RWPE2 (cell line): ENCODE measurements around the gene OBSCN.

ENCODE experiments used
- ATAC-seq: fragments of 200-7000 bp; cut with Tn5 transposase; 3 replicates; pipeline ENCODE4 v1.9.1; 2021; ENCODE audit warnings: low read depth
- DNase-seq: peaks from one replicate; pipeline ENCODE4 v3.0.0-alpha.2; 2020; ENCODE audit warnings: low spot score
- H3K27ac ChIP-seq: fragments of 450-650 bp; 2 replicates; pipeline ENCODE4 v1.5.1; 2017; ENCODE audit warnings: mild to moderate bottlenecking; ENCODE audit not compliant: poor library complexity, severe bottlenecking
- H3K27me3 ChIP-seq: fragments of 250-450 bp; sonication (Bioruptor Pico); 2 replicates; pipeline ENCODE4 v1.5.1; 2021; ENCODE audit warnings: mild to moderate bottlenecking, moderate library complexity; ENCODE audit not compliant: insufficient read depth, poor library complexity, severe bottlenecking
- H3K36me3 ChIP-seq: fragments of 250-450 bp; sonication (Bioruptor Pico); 2 replicates; pipeline ENCODE4 v1.5.1; 2020; ENCODE audit warnings: low read depth, mild to moderate bottlenecking, moderate library complexity
- H3K4me1 ChIP-seq: fragments of 250-450 bp; sonication (Bioruptor Pico); 2 replicates; pipeline ENCODE4 v1.5.1; 2021; ENCODE audit warnings: mild to moderate bottlenecking, moderate library complexity; ENCODE audit not compliant: insufficient read depth, poor library complexity, severe bottlenecking
- H3K4me3 ChIP-seq: fragments of 250-450 bp; sonication (Bioruptor Pico); 2 replicates; pipeline ENCODE4 v1.5.1; 2021; ENCODE audit warnings: mild to moderate bottlenecking, moderate library complexity; ENCODE audit not compliant: severe bottlenecking
- H3K9me3 ChIP-seq: fragments of 250-450 bp; sonication (Bioruptor Pico); 2 replicates; pipeline ENCODE4 v1.5.1; 2021; ENCODE audit warnings: mild to moderate bottlenecking, moderate library complexity; ENCODE audit not compliant: severe bottlenecking
- TF ChIP-seq, protein P1 (sequence below): fragments of 450-650 bp; IDR thresholded peaks from one replicate; pipeline ENCODE4 v1.5.1; 2017; ENCODE audit warnings: mild to moderate bottlenecking, moderate library complexity; ENCODE audit not compliant: poor library complexity, severe bottlenecking

Gene OBSCN

GRCh38 chr1:228213917-228214808, 6.3 kb downstream of the OBSCN start:
- no peaks in the 10 kb centered on the region for H3K4me1 ChIP-seq
- peak overlapping the region; percentile 25 for H3K4me3 ChIP-seq
- TF ChIP-seq, protein P1, sequence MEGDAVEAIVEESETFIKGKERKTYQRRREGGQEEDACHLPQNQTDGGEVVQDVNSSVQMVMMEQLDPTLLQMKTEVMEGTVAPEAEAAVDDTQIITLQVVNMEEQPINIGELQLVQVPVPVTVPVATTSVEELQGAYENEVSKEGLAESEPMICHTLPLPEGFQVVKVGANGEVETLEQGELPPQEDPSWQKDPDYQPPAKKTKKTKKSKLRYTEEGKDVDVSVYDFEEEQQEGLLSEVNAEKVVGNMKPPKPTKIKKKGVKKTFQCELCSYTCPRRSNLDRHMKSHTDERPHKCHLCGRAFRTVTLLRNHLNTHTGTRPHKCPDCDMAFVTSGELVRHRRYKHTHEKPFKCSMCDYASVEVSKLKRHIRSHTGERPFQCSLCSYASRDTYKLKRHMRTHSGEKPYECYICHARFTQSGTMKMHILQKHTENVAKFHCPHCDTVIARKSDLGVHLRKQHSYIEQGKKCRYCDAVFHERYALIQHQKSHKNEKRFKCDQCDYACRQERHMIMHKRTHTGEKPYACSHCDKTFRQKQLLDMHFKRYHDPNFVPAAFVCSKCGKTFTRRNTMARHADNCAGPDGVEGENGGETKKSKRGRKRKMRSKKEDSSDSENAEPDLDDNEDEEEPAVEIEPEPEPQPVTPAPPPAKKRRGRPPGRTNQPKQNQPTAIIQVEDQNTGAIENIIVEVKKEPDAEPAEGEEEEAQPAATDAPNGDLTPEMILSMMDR, result no peak
- H3K36me3 ChIP-seq, result no peaks in the 10 kb centered on the region
- DNase-seq (no peak), ATAC-seq (no peak)
- H3K27me3 ChIP-seq, result no peaks in the 10 kb centered on the region
- no peaks in the 10 kb centered on the region for H3K9me3 ChIP-seq
- no peak overlapping the region for H3K27ac ChIP-seq

- H3K4me3 ChIP-seq, result no peak overlapping the region
- ATAC-seq, result no peak
- H3K36me3 ChIP-seq, result no peaks in the 10 kb centered on the region
- H3K27ac ChIP-seq, result no peak overlapping the region
- TF ChIP-seq, protein P1, result no peak
- DNase-seq, result no peak
- H3K4me1 ChIP-seq, result no peaks in the 10 kb centered on the region
- H3K9me3 ChIP-seq, result no peaks in the 10 kb centered on the region
- H3K27me3 ChIP-seq, result no peaks in the 10 kb centered on the region
Observed at GRCh38 chr1:228214921-228215662, 7.2 kb downstream of the OBSCN start.

- Histone ChIP-seq H3K9me3 (no peaks in the 10 kb centered on the region), H3K4me1 (no peaks in the 10 kb centered on the region), H3K36me3 (no peaks in the 10 kb centered on the region), H3K27ac (no peak overlapping the region), H3K27me3 (no peaks in the 10 kb centered on the region), H3K4me3 (no peak overlapping the region)
- ATAC-seq, result no peak
- no peak for DNase-seq
- TF ChIP-seq, protein P1, result no peak
Observed at GRCh38 chr1:228215663-228216116, 7.8 kb downstream of the OBSCN start.

DNA sequence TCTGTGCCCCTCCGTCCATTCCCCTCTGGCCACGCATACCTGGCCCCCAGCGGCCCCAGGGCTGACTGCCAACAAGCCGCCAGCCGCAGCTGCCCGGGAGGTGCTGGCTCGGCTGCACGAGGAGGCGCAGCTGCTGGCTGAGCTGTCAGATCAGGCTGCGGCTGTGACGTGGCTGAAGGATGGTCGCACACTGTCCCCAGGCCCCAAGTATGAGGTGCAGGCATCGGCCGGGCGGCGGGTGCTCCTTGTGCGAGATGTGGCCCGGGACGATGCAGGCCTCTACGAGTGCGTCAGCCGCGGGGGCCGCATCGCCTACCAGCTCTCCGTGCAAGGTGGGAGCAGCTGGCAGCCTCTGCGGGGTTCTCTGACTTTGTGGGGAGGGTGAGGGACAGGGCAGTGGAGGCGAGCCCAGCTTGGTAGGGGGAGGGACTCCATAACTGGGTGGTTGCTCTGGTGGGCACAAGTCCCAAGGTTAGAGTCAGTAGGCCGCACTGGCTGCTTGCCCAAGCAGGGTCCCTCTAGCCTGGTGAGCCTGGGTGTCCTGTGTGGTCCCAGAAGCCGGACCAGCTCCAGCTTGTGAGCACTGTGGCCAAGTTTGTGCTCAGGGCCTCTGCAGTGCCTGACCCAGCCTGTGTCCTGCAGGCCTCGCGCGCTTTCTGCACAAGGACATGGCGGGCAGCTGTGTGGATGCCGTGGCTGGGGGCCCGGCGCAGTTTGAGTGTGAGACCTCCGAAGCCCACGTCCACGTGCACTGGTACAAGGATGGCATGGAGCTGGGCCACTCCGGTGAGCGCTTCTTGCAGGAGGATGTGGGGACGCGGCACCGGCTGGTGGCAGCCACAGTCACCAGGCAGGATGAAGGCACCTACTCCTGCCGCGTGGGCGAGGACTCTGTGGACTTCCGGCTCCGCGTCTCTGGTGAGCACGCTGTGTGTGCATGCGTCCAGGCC, 8.8 kb downstream of the OBSCN start:
- Histone ChIP-seq H3K27ac (no peak overlapping the region), H3K4me1 (no peaks in the 10 kb centered on the region), H3K9me3 (no peaks in the 10 kb centered on the region), H3K4me3 (no peak overlapping the region), H3K27me3 (no peaks in the 10 kb centered on the region), H3K36me3 (no peaks in the 10 kb centered on the region)
- TF ChIP-seq, protein P1, result no peak
- DNase-seq (no peak), ATAC-seq (no peak)
